HCT116 (cell line): ENCODE results near the gene RILPL1. TPM values are rescaled to one million over a fixed set of nuclear protein-coding genes. Genes with fewer than 3 reads are reported as not detected.

Experiments used
- ATAC-seq: fragments of 200-7000 bp; cut with Tn5 transposase; 2 replicates; pipeline ENCODE4 v1.9.1; 2020; ENCODE audit warnings: mild to moderate bottlenecking, moderate library complexity
- BruUV-seq: library from RNA; stranded (reverse); fragments of 400-500 nt; replicated peaks from 2 replicates; lab custom pipeline; 2021; lab: Mats Ljungman, UMichigan
- CTCF ChIA-PET: fragments of 300-600 bp; sonication (Branson Sonifier 250); formaldehyde crosslinking; loops from one replicate; lab custom pipeline; 2021; ENCODE audit warnings: antibody characterized with exemption; lab: Charles Lee
- POLR2A ChIA-PET: fragments of 300-600, 350-600 bp; sonication (Branson Sonifier 250); formaldehyde crosslinking; loops from one replicate; lab custom pipeline; 2021; ENCODE audit warnings: antibody characterized with exemption; lab: Charles Lee
- RAD21 ChIA-PET, 2 experiments: fragments of 300-600 bp; sonication (Branson Sonifier 250); formaldehyde crosslinking; loops; one replicate each; lab custom pipeline; 2023; ENCODE audit warnings: low total read pairs in 2 of 2; ENCODE audit not compliant: uncharacterized antibody in 2 of 2, unreplicated experiment in 2 of 2, low non-redundant PET in 1 of 2; lab: Charles Lee
- DNase-seq: peaks from one replicate; pipeline ENCODE4 v3.0.0-alpha.2; 2010; ENCODE audit warnings: low read depth, low spot score
- H2AFZ ChIP-seq: fragments of 200-600 bp; shearing (Covaris generic), sonication (generic); 2 replicates; pipeline ENCODE4 v1.6.1; 2017; ENCODE audit warnings: low read depth, mixed run types, mixed read lengths, antibody characterized with exemption, low read length; ENCODE audit not compliant: poor library complexity, severe bottlenecking
- H3K27ac ChIP-seq: 2 replicates; pipeline ENCODE4 v1.5.1; 2012; ENCODE audit warnings: low read depth, low read length
- H3K27me3 ChIP-seq: fragments of 200-600 bp; sonication (generic); 2 replicates; pipeline ENCODE4 v1.6.1; 2016; ENCODE audit warnings: mixed run types, low read length, mixed read lengths; ENCODE audit not compliant: insufficient read depth
- H3K36me3 ChIP-seq, 2 experiments: fragments of 200-500 bp in 1 of 2; fragments of 200-600 bp in 1 of 2; sonication (Bioruptor generic) in 1 of 2; sonication (generic) in 1 of 2; 2 replicates each; pipeline versions ENCODE4 v1.5.1 to v1.6.1; 2014 to 2016; ENCODE audit warnings: low read length in 2 of 2, inconsistent platforms in 1 of 2, mixed read lengths in 1 of 2, mixed run types in 1 of 2; ENCODE audit not compliant: insufficient read depth in 2 of 2, control insufficient read depth in 1 of 2
- H3K4me1 ChIP-seq, 2 experiments: fragments of 200-600 bp in 1 of 2; sonication (generic) in 1 of 2; 2 replicates each; pipeline versions ENCODE4 v1.5.1 to v1.6.1; 2012 to 2017; ENCODE audit warnings: low read length in 2 of 2, inconsistent platforms in 1 of 2, mild to moderate bottlenecking in 1 of 2, mixed read lengths in 1 of 2, mixed run types in 1 of 2, moderate library complexity in 1 of 2; ENCODE audit not compliant: insufficient read depth in 2 of 2, control insufficient read depth in 1 of 2
- H3K4me2 ChIP-seq: fragments of 200-600 bp; sonication (generic); 2 replicates; pipeline ENCODE4 v1.6.1; 2017; ENCODE audit warnings: mixed run types, low read length, mixed read lengths
- H3K4me3 ChIP-seq, 2 experiments: fragments of 200-600 bp in 1 of 2; sonication (generic) in 1 of 2; replicated peaks in 1 of 2; 2 replicates each; pipeline ENCODE4 v1.5.1; 2011 to 2016; ENCODE audit warnings: low read length in 2 of 2, control low read depth in 1 of 2, low read depth in 1 of 2, mild to moderate bottlenecking in 1 of 2, mixed read lengths in 1 of 2, mixed run types in 1 of 2
- H3K79me2 ChIP-seq: fragments of 200-600 bp; sonication (generic); 2 replicates; pipeline ENCODE4 v1.6.1; 2017; ENCODE audit warnings: mild to moderate bottlenecking, mixed run types, low read length, moderate library complexity, mixed read lengths; ENCODE audit not compliant: insufficient read depth
- H3K9ac ChIP-seq: fragments of 200-600 bp; sonication (generic); 2 replicates; pipeline ENCODE4 v1.6.1; 2016; ENCODE audit warnings: low read length, mixed read lengths
- H3K9me2 ChIP-seq: fragments of 200-600 bp; sonication (generic), shearing (Covaris generic); 2 replicates; pipeline ENCODE4 v1.6.1; 2017; ENCODE audit warnings: mixed run types, mild to moderate bottlenecking, moderate library complexity; ENCODE audit not compliant: insufficient read depth
- H3K9me3 ChIP-seq, 2 experiments: fragments of 200-500 bp in 1 of 2; fragments of 200-600 bp in 1 of 2; sonication (Bioruptor generic) in 1 of 2; sonication (generic) in 1 of 2; 2 replicates each; pipeline ENCODE4 v1.6.1; 2014 to 2017; ENCODE audit warnings: low read length in 2 of 2, mixed read lengths in 2 of 2, inconsistent platforms in 1 of 2, low read depth in 1 of 2, mild to moderate bottlenecking in 1 of 2, mixed run types in 1 of 2, moderate library complexity in 1 of 2; ENCODE audit not compliant: control insufficient read depth in 1 of 2, insufficient read depth in 1 of 2
- H4K20me1 ChIP-seq: fragments of 200-600 bp; sonication (generic), shearing (Covaris generic); 2 replicates; pipeline ENCODE4 v1.6.1; 2017; ENCODE audit warnings: mixed run types, mild to moderate bottlenecking, moderate library complexity; ENCODE audit not compliant: insufficient read depth
- CBX3 ChIP-seq: IDR thresholded peaks from 2 replicates; pipeline ENCODE4 v1.6.1; 2012; ENCODE audit warnings: low read depth
- CTCF ChIP-seq, 3 experiments: fragments of 200-600 bp in 1 of 3; sonication (generic) in 1 of 3; IDR thresholded peaks in 2 of 3; conservative IDR thresholded peaks in 1 of 3; 2 replicates each; pipeline ENCODE4 v1.5.1; 2012 to 2017; ENCODE audit warnings: low read depth in 2 of 3, low read length in 2 of 3, antibody characterized with exemption in 1 of 3, borderline replicate concordance in 1 of 3, control low read depth in 1 of 3, mild to moderate bottlenecking in 1 of 3, mixed read lengths in 1 of 3, mixed run types in 1 of 3, moderate library complexity in 1 of 3; ENCODE audit not compliant: insufficient read depth in 1 of 3
- EGR1 ChIP-seq: IDR thresholded peaks from 2 replicates; pipeline ENCODE4 v1.6.1; 2012; ENCODE audit warnings: low read depth
- ELF1 ChIP-seq: IDR thresholded peaks from 2 replicates; pipeline ENCODE4 v1.6.1; 2012; ENCODE audit warnings: low read depth, borderline replicate concordance
- EZH2 ChIP-seq: fragments of 200-600 bp; sonication (generic); IDR thresholded peaks from 2 replicates; pipeline ENCODE4 v1.6.1; 2017; ENCODE audit warnings: antibody characterized with exemption, mixed run types
- EZH2phosphoT487 ChIP-seq: fragments of 200-600 bp; IDR thresholded peaks from 2 replicates; pipeline ENCODE4 v1.6.1; 2018; ENCODE audit warnings: antibody characterized with exemption, borderline replicate concordance
- FOSL1 ChIP-seq: IDR thresholded peaks from 2 replicates; pipeline ENCODE4 v1.6.1; 2012; ENCODE audit warnings: low read depth
- MAX ChIP-seq: IDR thresholded peaks from 2 replicates; pipeline ENCODE4 v1.6.1; 2012
- POLR2A ChIP-seq: IDR thresholded peaks from 2 replicates; pipeline ENCODE4 v1.7.0; 2011; ENCODE audit warnings: borderline replicate concordance; ENCODE audit not compliant: insufficient read depth, insufficient read length; ENCODE audit errors: extremely low read depth
- POLR2AphosphoS5 ChIP-seq: IDR thresholded peaks from 2 replicates; pipeline ENCODE4 v1.6.1; 2011; ENCODE audit warnings: mild to moderate bottlenecking, low read depth, low read length, moderate library complexity
- SIN3A ChIP-seq: IDR thresholded peaks from 2 replicates; pipeline ENCODE4 v1.6.1; 2012; ENCODE audit warnings: low read depth
- SP1 ChIP-seq: IDR thresholded peaks from 2 replicates; pipeline ENCODE4 v1.6.1; 2012; ENCODE audit warnings: low read depth
- SRF ChIP-seq: IDR thresholded peaks from 2 replicates; pipeline ENCODE4 v1.6.1; 2012; ENCODE audit warnings: low read depth
- TCF7L2 ChIP-seq: IDR thresholded peaks from 2 replicates; pipeline ENCODE4 v1.7.0; 2011; ENCODE audit warnings: borderline replicate concordance, inconsistent platforms; ENCODE audit not compliant: insufficient read depth, insufficient read length; ENCODE audit errors: extremely low read depth
- YY1 ChIP-seq: IDR thresholded peaks from 2 replicates; pipeline ENCODE4 v1.6.1; 2011; ENCODE audit warnings: low read length, low read depth, moderate library complexity, mild to moderate bottlenecking; ENCODE audit not compliant: insufficient replicate concordance; ENCODE audit errors: extremely low read depth
- ZBTB33 ChIP-seq: IDR thresholded peaks from 2 replicates; pipeline ENCODE4 v1.6.1; 2011; ENCODE audit warnings: mild to moderate bottlenecking, low read length, moderate library complexity; ENCODE audit not compliant: insufficient replicate concordance; ENCODE audit errors: extremely low read depth
- ZFX ChIP-seq: fragments of 450-650 bp; IDR thresholded peaks from 2 replicates; pipeline ENCODE4 v1.6.1; 2017
- ZNF274 ChIP-seq: fragments of 200-500 bp; sonication (Bioruptor generic); IDR thresholded peaks from 2 replicates; pipeline ENCODE4 v1.6.1; 2014; ENCODE audit warnings: mild to moderate bottlenecking, low read depth, low read length, inconsistent platforms
- intact Hi-C: fragments of 100-400 bp; cut with micrococcal nuclease; formaldehyde crosslinking; loops from 2 replicates; pipeline ENCODE4 v1.10.0; 2022
- total RNA-seq: library from RNA; stranded (reverse); gene quantifications from one replicate; pipeline ENCODE4 v1.2.1, GENCODE V29; 2021; ENCODE audit not compliant: unreplicated experiment
- TF ChIP-seq, protein P1 (sequence below): IDR thresholded peaks from 2 replicates; pipeline ENCODE4 v1.6.1; 2012; ENCODE audit warnings: low read depth
- TF ChIP-seq, protein P2 (sequence below): IDR thresholded peaks from 2 replicates; pipeline ENCODE4 v1.6.1; 2012

Gene RILPL1
- total RNA-seq, 1 experiment from 2014 or later, result 11.8 TPM

- Histone ChIP-seq H3K36me3 (peaks cover 9 to 13% of the 10 kb centered on the region in 2 experiments; a peak in 3 of 4 replicates), H3K27ac (no peak overlapping the region), H3K4me3 (no peak overlapping the region), H3K4me2 (no peak overlapping the region), H3K9me3 (no peaks in the 10 kb centered on the region), H2AFZ (no peak overlapping the region), H3K79me2 (no peaks in the 10 kb centered on the region), H3K9ac (no peak overlapping the region), H3K9me2 (no peaks in the 10 kb centered on the region), H3K27me3 (no peaks in the 10 kb centered on the region), H4K20me1 (no peaks in the 10 kb centered on the region), H3K4me1 (peaks cover 14 to 16% of the 10 kb centered on the region in 2 experiments)
- RAD21 ChIA-PET, result no interaction called here
- ATAC-seq, result no peak
- BruUV-seq, result no TSS peak
- POLR2A ChIA-PET, result no interaction called here
- intact Hi-C loops, result no loop called here
- CTCF ChIA-PET, result no interaction called here
- TF ChIP-seq, protein P1, sequence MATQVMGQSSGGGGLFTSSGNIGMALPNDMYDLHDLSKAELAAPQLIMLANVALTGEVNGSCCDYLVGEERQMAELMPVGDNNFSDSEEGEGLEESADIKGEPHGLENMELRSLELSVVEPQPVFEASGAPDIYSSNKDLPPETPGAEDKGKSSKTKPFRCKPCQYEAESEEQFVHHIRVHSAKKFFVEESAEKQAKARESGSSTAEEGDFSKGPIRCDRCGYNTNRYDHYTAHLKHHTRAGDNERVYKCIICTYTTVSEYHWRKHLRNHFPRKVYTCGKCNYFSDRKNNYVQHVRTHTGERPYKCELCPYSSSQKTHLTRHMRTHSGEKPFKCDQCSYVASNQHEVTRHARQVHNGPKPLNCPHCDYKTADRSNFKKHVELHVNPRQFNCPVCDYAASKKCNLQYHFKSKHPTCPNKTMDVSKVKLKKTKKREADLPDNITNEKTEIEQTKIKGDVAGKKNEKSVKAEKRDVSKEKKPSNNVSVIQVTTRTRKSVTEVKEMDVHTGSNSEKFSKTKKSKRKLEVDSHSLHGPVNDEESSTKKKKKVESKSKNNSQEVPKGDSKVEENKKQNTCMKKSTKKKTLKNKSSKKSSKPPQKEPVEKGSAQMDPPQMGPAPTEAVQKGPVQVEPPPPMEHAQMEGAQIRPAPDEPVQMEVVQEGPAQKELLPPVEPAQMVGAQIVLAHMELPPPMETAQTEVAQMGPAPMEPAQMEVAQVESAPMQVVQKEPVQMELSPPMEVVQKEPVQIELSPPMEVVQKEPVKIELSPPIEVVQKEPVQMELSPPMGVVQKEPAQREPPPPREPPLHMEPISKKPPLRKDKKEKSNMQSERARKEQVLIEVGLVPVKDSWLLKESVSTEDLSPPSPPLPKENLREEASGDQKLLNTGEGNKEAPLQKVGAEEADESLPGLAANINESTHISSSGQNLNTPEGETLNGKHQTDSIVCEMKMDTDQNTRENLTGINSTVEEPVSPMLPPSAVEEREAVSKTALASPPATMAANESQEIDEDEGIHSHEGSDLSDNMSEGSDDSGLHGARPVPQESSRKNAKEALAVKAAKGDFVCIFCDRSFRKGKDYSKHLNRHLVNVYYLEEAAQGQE, result no peak
- TF ChIP-seq EZH2phosphoT487 (no peak), MAX (no peak), SRF (no peak), ZBTB33 (no peak), EZH2 (no peak), POLR2AphosphoS5 (no peak), ELF1 (no peak), TCF7L2 (no peak), CTCF (IDR thresholded peaks at IDR 0.05 in 2 of 3, conservative IDR thresholded peaks at IDR 0.05 in 1 of 3; ENCODE audit: borderline replicate concordance in 1 of 3, insufficient read depth in 1 of 3, low read depth in 2 of 3, low read length in 2 of 3) (no peak), CBX3 (no peak), ZNF274 (no peak), POLR2A (no peak), SP1 (no peak), EGR1 (no peak), FOSL1 (no peak), SIN3A (no peak), ZFX (no peak), YY1 (no peak)
- TF ChIP-seq, protein P2, sequence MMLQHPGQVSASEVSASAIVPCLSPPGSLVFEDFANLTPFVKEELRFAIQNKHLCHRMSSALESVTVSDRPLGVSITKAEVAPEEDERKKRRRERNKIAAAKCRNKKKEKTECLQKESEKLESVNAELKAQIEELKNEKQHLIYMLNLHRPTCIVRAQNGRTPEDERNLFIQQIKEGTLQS, result no peak
- no peak for DNase-seq
Observed at GRCh38 chr12:123506843-123507236, 26.7 kb downstream of the RILPL1 start.
